HCT116 (cell line): Measurements from ENCODE around the gene HNRNPDL. TPM values are rescaled to one million over a fixed set of nuclear protein-coding genes. Genes with fewer than 3 reads are reported as not detected.

Experiments
- ATAC-seq: fragments of 200-7000 bp; cut with Tn5 transposase; 2 replicates; pipeline ENCODE4 v1.9.1; 2020; ENCODE audit warnings: mild to moderate bottlenecking, moderate library complexity
- BruUV-seq: library from RNA; stranded (reverse); fragments of 400-500 nt; replicated peaks from 2 replicates; lab custom pipeline; 2021; lab: Mats Ljungman, UMichigan
- CTCF ChIA-PET: fragments of 300-600 bp; sonication (Branson Sonifier 250); formaldehyde crosslinking; loops from one replicate; lab custom pipeline; 2021; ENCODE audit warnings: antibody characterized with exemption; lab: Charles Lee
- POLR2A ChIA-PET: fragments of 300-600, 350-600 bp; sonication (Branson Sonifier 250); formaldehyde crosslinking; loops from one replicate; lab custom pipeline; 2021; ENCODE audit warnings: antibody characterized with exemption; lab: Charles Lee
- RAD21 ChIA-PET, 2 experiments: fragments of 300-600 bp; sonication (Branson Sonifier 250); formaldehyde crosslinking; loops; one replicate each; lab custom pipeline; 2023; ENCODE audit warnings: low total read pairs in 2 of 2; ENCODE audit not compliant: uncharacterized antibody in 2 of 2, unreplicated experiment in 2 of 2, low non-redundant PET in 1 of 2; lab: Charles Lee
- DNase-seq: peaks from one replicate; pipeline ENCODE4 v3.0.0-alpha.2; 2010; ENCODE audit warnings: low read depth, low spot score
- H2AFZ ChIP-seq: fragments of 200-600 bp; shearing (Covaris generic), sonication (generic); 2 replicates; pipeline ENCODE4 v1.6.1; 2017; ENCODE audit warnings: low read depth, mixed run types, mixed read lengths, antibody characterized with exemption, low read length; ENCODE audit not compliant: poor library complexity, severe bottlenecking
- H3K27ac ChIP-seq: 2 replicates; pipeline ENCODE4 v1.5.1; 2012; ENCODE audit warnings: low read depth, low read length
- H3K27me3 ChIP-seq: fragments of 200-600 bp; sonication (generic); 2 replicates; pipeline ENCODE4 v1.6.1; 2016; ENCODE audit warnings: mixed run types, low read length, mixed read lengths; ENCODE audit not compliant: insufficient read depth
- H3K36me3 ChIP-seq, 2 experiments: fragments of 200-500 bp in 1 of 2; fragments of 200-600 bp in 1 of 2; sonication (Bioruptor generic) in 1 of 2; sonication (generic) in 1 of 2; 2 replicates each; pipeline versions ENCODE4 v1.5.1 to v1.6.1; 2014 to 2016; ENCODE audit warnings: low read length in 2 of 2, inconsistent platforms in 1 of 2, mixed read lengths in 1 of 2, mixed run types in 1 of 2; ENCODE audit not compliant: insufficient read depth in 2 of 2, control insufficient read depth in 1 of 2
- H3K4me1 ChIP-seq, 2 experiments: fragments of 200-600 bp in 1 of 2; sonication (generic) in 1 of 2; 2 replicates each; pipeline versions ENCODE4 v1.5.1 to v1.6.1; 2012 to 2017; ENCODE audit warnings: low read length in 2 of 2, inconsistent platforms in 1 of 2, mild to moderate bottlenecking in 1 of 2, mixed read lengths in 1 of 2, mixed run types in 1 of 2, moderate library complexity in 1 of 2; ENCODE audit not compliant: insufficient read depth in 2 of 2, control insufficient read depth in 1 of 2
- H3K4me2 ChIP-seq: fragments of 200-600 bp; sonication (generic); 2 replicates; pipeline ENCODE4 v1.6.1; 2017; ENCODE audit warnings: mixed run types, low read length, mixed read lengths
- H3K4me3 ChIP-seq, 2 experiments: fragments of 200-600 bp in 1 of 2; sonication (generic) in 1 of 2; replicated peaks in 1 of 2; 2 replicates each; pipeline ENCODE4 v1.5.1; 2011 to 2016; ENCODE audit warnings: low read length in 2 of 2, control low read depth in 1 of 2, low read depth in 1 of 2, mild to moderate bottlenecking in 1 of 2, mixed read lengths in 1 of 2, mixed run types in 1 of 2
- H3K79me2 ChIP-seq: fragments of 200-600 bp; sonication (generic); 2 replicates; pipeline ENCODE4 v1.6.1; 2017; ENCODE audit warnings: mild to moderate bottlenecking, mixed run types, low read length, moderate library complexity, mixed read lengths; ENCODE audit not compliant: insufficient read depth
- H3K9ac ChIP-seq: fragments of 200-600 bp; sonication (generic); 2 replicates; pipeline ENCODE4 v1.6.1; 2016; ENCODE audit warnings: low read length, mixed read lengths
- H3K9me2 ChIP-seq: fragments of 200-600 bp; sonication (generic), shearing (Covaris generic); 2 replicates; pipeline ENCODE4 v1.6.1; 2017; ENCODE audit warnings: mixed run types, mild to moderate bottlenecking, moderate library complexity; ENCODE audit not compliant: insufficient read depth
- H3K9me3 ChIP-seq, 2 experiments: fragments of 200-500 bp in 1 of 2; fragments of 200-600 bp in 1 of 2; sonication (Bioruptor generic) in 1 of 2; sonication (generic) in 1 of 2; 2 replicates each; pipeline ENCODE4 v1.6.1; 2014 to 2017; ENCODE audit warnings: low read length in 2 of 2, mixed read lengths in 2 of 2, inconsistent platforms in 1 of 2, low read depth in 1 of 2, mild to moderate bottlenecking in 1 of 2, mixed run types in 1 of 2, moderate library complexity in 1 of 2; ENCODE audit not compliant: control insufficient read depth in 1 of 2, insufficient read depth in 1 of 2
- H4K20me1 ChIP-seq: fragments of 200-600 bp; sonication (generic), shearing (Covaris generic); 2 replicates; pipeline ENCODE4 v1.6.1; 2017; ENCODE audit warnings: mixed run types, mild to moderate bottlenecking, moderate library complexity; ENCODE audit not compliant: insufficient read depth
- CEBPB ChIP-seq: IDR thresholded peaks from 2 replicates; pipeline ENCODE4 v1.6.1; 2012; ENCODE audit warnings: low read depth
- ELF1 ChIP-seq: IDR thresholded peaks from 2 replicates; pipeline ENCODE4 v1.6.1; 2012; ENCODE audit warnings: low read depth, borderline replicate concordance
- FOSL1 ChIP-seq: IDR thresholded peaks from 2 replicates; pipeline ENCODE4 v1.6.1; 2012; ENCODE audit warnings: low read depth
- POLR2AphosphoS5 ChIP-seq: IDR thresholded peaks from 2 replicates; pipeline ENCODE4 v1.6.1; 2011; ENCODE audit warnings: mild to moderate bottlenecking, low read depth, low read length, moderate library complexity
- SRF ChIP-seq: IDR thresholded peaks from 2 replicates; pipeline ENCODE4 v1.6.1; 2012; ENCODE audit warnings: low read depth
- intact Hi-C: fragments of 100-400 bp; cut with micrococcal nuclease; formaldehyde crosslinking; loops from 2 replicates; pipeline ENCODE4 v1.10.0; 2022
- total RNA-seq: library from RNA; stranded (reverse); gene quantifications from one replicate; pipeline ENCODE4 v1.2.1, GENCODE V29; 2021; ENCODE audit not compliant: unreplicated experiment

Gene HNRNPDL
- total RNA-seq, 1 experiment from 2014 or later = 206 TPM

- TF ChIP-seq FOSL1 (no peak), SRF (no peak), POLR2AphosphoS5 (peak; percentile 62), ELF1 (no peak)
- no peak overlapping the region for H3K9ac ChIP-seq
- no peak overlapping the region for H2AFZ ChIP-seq
- POLR2A ChIA-PET = interaction anchor here (1.3 to 1.4 kb wide), 2 partner anchors 43 to 57 kb away, joined by 3 to 4 read pairs; no protein-coding TSS in a partner anchor
- RAD21 ChIA-PET = no interaction called here
- peaks cover 7 to 34% of the 10 kb centered on the region in 2 experiments; a peak in 3 of 4 replicates for H3K4me1 ChIP-seq
- no peaks in the 10 kb centered on the region for H3K9me2 ChIP-seq
- CTCF ChIA-PET = no interaction called here
- peaks cover 57% of the 10 kb centered on the region for H4K20me1 ChIP-seq
- no TSS peak for BruUV-seq
- intact Hi-C loops = no loop called here
- ATAC-seq = peak; percentile 19; the same call in 1 of the 2 replicates
- no peaks in the 10 kb centered on the region for H3K9me3 ChIP-seq
- H3K4me2 ChIP-seq = 0 out of 2 replicates have a peak overlapping the region, but pooled peaks have one; percentile 8
- peaks cover 38% of the 10 kb centered on the region for H3K79me2 ChIP-seq
- H3K27ac ChIP-seq = peak overlapping the region; percentile 0; the same call in 1 of the 2 replicates
- DNase-seq = no peak
- no peak overlapping the region for H3K4me3 ChIP-seq
- peaks cover 47 to 49% of the 10 kb centered on the region in 2 experiments for H3K36me3 ChIP-seq
- no peaks in the 10 kb centered on the region for H3K27me3 ChIP-seq
These were observed 6.8 kb downstream of the HNRNPDL start for GRCh38 chr4:82423245-82424054.

DNA sequence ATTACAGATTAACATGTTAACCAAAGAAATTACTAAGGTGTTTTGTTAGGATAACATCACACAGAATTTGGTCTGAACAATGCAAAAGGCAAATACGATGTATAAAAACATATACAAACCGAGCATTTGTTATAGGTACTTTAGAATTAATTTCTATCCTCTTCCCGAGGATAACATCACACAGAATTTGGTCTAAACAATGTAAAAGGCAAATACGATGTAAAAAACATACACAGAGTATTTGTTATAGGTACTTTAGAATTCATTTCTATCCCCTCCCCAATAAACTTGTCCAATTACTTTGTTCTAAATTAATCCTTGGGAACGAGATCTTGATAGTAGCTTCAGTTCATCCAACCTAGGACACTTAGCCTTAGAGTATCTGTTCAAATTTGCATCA is 7.6 kb downstream of the HNRNPDL start:
- H3K36me3 ChIP-seq = peaks cover 38 to 43% of the 10 kb centered on the region in 2 experiments
- no peaks in the 10 kb centered on the region for H3K9me2 ChIP-seq
- DNase-seq = no peak
- TF ChIP-seq CEBPB = no peak
- H3K9me3 ChIP-seq = no peaks in the 10 kb centered on the region
- no peak for ATAC-seq
- RAD21 ChIA-PET = no interaction called here
- H2AFZ ChIP-seq = no peak overlapping the region
- H3K4me3 ChIP-seq = no peak overlapping the region
- no peak overlapping the region for H3K9ac ChIP-seq
- CTCF ChIA-PET = no interaction called here
- intact Hi-C loops = no loop called here
- BruUV-seq = no TSS peak
- H3K4me1 ChIP-seq = peaks cover under 1 to 28% of the 10 kb centered on the region in 2 experiments; a peak in 3 of 4 replicates
- no peaks in the 10 kb centered on the region for H3K27me3 ChIP-seq
- POLR2A ChIA-PET = interaction anchor here (0.8 kb wide), 1 partner anchor 49 kb away, joined by 3 read pairs; the partner anchor contains the start of gene HNRNPD
- H4K20me1 ChIP-seq = peaks cover 49% of the 10 kb centered on the region
- peaks cover 30% of the 10 kb centered on the region for H3K79me2 ChIP-seq
- H3K27ac ChIP-seq = no peak overlapping the region
- no peak overlapping the region for H3K4me2 ChIP-seq
